Activated T-cell treated with anti-CD3 and anti-CD28 coated beads for 48 hours (primary cell): ENCODE data around the gene TDRD9.
"Not testable (repeated sequence)": the region's sequence is repeated elsewhere in the genome, so short reads cannot be mapped to it uniquely, and the experiment has no call there.

Experiments
- DNase-seq: peaks from one replicate; pipeline ENCODE4 v3.0.0-alpha.2; 2020; ENCODE audit warnings: low read depth

TDRD9 gene

DNA sequence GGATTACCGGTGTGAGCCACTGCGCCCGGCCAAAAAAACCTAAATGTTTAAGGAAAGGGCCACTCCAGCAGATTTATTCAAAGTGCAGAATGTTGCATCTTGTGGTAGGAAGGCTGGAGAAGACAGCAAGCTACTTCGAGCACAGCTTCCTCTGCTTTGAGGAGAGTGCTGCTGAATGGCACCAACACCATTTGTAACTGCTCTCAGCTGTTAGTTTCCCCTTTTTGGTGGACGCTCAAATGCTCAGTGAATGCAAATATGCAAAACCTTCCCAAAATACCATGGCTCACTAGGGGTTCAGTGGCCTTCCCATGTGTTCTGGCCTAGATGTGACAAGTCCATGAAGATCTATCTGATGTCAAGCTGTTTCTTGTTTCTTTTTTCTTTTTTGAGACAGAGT lies 2.9 kb upstream of the TDRD9 start:
- DNase-seq, result no peak

DNA sequence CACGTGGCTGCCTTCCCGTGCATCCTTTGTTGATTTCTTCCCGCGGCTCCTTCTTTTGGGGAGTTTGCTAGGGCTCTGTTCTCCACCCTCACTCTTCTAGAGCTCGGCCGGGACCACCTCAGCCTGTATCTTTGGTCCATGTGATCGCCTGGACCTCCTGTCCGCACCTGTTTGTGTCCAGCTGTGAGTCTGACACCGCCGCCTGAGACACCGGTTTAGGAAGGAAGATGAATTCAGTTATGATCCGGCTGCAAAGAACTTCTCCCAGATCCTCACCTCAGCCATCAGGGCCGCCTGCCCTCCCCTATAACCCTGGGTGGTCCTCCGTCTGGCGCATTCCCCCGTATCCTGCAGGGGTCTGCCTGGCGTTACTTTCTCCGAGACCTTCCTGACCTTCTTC lies 690 bp upstream of the TDRD9 start:
- no peak for DNase-seq

DNA sequence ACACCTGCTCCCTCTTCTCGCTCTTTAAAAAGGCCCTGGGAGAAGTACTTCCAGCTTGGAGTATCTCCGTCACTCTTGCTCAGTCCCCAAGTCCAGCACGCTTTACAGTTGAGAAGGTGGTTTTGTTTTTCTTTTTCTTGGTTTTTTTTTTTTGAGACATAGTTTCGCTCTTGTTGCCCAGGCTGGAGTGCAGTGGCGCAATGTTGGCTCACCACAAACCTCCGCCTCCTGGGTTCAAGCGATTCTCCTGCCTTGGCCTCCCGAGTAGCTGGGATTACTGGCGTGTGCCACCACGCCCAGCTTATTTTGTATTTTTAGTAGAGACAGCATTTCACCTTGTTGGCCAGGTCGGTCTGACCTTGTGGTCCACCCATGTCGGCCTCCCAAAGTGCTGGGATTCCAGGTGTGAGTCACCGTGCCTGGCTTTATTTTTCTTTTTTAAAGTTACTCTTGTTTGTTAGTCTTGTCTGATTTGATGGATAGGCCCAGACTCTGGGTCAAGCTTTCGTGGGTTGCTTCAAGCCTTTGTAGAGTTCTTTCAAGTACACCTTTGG lies 1.9 kb downstream of the TDRD9 start:
- no peak for DNase-seq

DNA sequence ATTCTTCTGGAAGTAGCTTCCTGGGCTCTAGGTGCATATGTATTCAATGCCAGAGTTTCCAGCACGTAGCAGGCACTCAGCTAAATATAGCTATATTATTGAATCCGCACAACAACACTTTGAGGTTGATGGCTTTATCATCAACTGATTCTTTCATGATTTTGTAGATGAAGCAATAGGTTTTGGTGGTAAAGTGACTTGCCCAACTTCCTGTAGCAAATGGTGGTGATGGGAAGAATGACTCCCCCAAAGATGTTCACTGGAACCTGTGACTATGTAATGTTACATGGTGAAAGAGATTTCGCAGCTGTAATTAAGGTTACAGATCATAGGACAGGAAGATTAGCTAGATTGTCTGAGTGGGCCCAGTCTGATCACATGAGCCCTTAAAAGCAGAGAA lies 3.2 kb downstream of the TDRD9 start:
- DNase-seq, result no peak

DNA sequence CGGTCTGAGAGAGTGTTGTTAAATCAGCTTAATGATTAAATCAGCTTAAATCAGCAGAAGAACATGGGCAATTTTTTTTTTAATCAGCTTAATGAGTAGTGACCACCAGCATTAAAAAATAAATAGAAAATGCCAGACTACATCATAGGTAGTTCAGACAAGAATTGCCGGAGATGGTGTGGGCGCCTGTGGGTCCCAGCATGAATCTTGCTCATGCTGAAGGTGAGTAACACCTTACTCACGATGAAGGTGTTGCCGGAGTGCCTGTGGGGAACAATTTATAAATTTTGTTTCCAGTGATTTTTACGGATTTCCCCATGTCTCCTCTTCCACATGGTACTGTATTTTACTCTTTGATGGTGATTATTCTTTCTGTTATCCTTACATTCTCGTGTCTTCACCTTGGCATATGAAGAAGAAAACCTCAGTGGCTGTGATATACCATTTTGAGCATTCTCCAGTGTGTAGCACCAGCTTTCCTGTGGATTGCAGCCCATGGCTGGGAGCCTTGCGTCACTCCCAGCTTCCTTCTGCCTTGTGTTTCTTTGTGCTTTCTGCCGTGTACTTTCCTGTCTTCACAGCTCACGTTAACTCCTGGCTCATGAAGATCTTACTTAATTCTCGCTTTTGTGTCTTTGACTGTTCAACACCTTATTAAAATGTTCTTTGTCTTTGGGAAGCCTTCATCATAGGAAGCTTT lies 4.7 kb downstream of the TDRD9 start:
- DNase-seq, result no peak

DNA sequence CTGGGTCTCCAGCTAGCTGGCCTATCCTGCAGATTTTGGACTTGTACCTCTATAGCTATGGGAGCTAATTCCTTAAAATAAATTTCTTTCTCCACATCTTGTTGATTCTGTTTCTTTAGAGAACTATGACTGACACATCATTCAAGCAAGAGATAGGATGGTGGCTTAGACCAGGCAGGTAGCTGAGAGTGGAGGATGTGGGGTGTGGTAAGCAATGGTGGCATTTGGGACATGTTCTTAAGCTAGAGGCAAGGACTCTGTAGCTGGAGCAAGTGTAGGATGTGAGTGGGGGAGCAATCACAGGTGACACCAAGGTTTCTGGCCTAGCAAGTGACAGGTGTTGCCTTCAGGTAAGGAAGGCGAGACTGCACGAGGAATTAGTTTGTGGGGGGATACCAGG lies 6.8 kb downstream of the TDRD9 start:
- DNase-seq, result no peak

DNA sequence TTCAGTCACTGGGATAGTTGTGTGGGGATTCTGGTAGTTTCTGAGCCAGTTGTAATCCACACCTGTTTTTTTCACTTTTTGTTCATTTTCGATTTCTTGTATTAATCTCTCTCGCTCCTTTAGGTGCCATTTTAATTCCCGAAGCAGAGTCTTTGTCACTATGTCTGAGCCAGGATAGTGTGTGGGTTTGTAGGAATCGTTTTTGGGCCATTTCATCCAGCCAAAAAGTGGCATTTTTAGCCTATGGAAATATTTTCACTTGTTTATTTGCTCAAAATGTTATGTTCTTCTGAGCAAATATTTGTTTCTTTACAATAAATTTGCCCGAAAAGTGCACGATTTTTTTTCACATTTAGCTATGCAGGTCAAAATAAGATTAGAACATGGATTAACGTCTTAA lies 13.2 kb downstream of the TDRD9 start:
- no peak for DNase-seq

DNA sequence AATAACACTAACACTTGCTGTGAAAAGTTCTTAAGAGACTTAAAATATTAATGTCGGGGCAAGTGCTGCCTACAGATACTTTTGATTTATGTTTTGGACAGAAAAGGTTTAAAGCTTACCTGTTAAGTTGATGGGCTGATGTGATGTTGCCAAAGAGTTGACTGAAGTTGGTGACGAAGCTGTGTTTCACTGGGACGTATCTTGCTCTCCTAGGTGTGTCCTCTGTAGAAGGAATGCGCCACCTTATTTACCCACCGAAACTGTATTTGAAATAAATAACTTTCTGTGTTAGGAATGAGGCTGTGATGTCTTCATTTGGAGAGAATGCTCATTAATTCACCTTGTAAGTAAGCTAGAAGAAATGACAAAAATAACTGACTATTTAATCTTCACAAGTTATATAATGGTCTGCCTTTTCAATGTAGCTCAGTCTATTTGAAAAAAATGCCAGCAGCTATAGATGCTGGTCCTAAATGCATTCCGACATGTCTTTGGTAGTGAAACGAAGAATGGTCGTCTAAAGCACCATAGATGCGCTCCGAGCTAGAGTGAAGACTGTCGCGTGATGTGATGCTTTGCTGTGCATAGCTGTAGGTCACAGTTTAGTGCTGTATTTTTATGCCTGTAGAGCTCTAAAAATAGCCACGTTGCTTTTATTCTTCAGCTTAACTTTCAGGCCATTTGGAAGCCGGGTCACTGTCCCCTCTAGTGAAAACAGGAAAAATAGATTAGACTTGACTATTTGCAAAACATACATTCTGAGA lies 13.9 kb downstream of the TDRD9 start, which contains the start of gene RD3L:
Gene RD3L (minus strand): TSS at position 557 of the 764 bp plus-strand sequence. CDS start 834 bp downstream, outside the sequence.
- DNase-seq, result no peak

DNA sequence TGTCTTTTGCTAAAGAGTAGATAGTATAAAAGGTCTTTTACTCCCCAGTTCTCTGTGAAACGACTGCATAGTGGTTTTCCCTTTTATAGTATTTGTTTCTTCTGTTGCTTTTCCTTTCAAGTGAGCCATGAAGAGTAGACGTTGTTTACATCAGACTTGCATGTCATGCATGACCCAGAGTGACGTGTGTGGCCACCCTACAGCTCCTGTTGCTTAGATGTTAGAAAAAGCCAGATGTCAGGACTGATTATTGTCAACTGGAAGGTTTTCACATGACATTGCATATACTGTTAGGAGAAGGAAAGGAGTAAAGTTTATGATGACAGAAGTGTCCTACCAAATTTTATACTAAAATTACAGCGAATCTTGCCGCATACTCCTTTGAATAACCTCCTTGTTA lies 15.4 kb downstream of the TDRD9 start:
- no peak for DNase-seq

DNA sequence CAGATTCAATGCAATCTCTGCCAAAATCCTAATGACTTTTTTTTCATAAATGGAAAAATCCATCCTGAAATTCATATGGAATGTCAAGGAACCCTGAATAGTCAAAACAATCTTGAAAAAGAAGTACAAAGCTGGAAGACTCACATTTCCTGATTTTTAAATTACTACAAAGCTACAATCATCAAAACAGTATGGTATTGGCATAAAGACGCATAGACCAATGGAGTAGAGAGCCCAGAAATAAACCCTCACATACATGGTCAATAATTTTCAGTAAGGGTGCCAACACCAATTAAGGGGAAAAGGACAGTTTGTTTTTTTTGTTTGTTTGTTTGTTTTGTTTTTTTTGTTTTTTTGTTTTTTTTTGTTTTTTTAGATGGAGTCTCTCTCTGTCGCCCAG lies 18.7 kb downstream of the TDRD9 start:
- no peak for DNase-seq

DNA sequence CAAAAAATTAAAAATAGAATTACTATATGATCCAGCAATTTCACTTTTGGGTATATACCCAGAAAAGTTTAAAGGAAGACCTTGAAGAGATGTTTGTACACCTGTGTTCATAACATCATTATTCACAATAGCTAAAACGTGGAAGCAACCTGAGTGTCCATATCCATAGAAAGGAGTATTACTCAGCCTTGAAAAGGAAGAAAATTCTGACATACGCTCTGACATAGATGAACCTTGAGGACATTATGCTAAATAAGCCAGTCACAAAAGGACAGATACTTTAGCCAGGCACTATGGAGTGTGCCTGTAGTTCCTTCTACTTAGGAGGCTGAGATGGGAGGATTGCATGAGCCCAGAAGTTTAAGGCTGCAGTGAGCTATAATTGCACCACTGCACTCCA lies 20.2 kb downstream of the TDRD9 start:
- no peak for DNase-seq

DNA sequence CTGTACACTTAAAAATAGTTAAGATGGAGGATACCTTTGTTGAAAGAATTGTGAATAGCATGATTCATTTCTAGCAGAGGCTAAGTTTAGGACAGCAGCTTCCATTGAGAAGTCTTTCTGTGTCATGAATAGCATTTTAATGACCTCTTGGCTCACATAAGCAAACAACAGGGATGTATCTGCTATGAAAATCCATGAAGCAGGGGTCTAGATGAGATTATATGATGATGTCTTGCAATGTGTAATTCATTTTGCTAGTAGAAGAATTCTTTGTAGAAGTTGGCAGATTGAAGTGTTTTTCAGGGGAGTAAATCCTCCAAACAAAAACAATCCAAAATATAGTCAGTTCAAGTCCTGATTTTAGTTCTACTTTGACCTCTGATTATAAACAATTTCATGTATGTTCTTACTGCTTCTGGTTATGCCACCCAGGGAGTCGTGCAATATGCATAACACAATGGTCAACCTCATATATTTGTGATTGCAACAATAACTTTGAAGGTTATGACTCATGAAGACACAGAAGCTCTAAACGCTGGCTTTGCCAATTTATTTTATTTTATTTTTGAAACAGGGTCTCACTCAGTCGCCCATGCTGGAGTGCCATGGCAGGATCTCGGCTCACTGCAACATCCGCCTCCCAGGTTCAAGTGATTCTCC lies 21.0 kb downstream of the TDRD9 start:
- DNase-seq, result no peak

DNA sequence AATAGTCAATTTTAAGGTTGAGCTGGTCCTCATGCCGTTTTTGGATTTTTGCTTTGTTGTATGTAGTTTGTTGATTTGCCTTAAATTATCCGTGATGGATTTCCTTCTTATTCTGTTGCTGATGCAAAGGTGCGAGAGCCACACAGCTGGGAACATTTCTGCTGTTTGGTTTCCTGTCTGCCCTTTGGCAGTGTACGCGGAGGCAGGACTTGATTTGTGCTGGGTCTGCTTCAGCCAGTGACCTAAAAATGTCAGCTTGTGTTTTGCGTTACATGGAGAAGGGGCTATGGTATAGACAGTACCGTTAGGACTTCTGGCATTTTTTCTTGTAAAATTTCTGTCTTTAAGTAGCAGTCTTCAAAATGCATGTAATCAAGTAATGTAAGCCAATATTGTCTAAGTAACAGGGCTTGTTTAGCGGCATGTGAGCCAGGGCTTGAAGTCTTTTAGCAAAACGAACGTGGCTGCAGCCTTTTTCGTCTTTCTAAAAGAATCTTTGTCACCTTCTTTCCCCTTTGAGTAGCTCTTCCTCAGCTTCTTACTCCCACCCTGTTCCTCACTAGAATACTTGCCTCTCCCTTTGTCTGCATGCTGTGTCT lies 32.3 kb downstream of the TDRD9 start:
- DNase-seq, result no peak

DNA sequence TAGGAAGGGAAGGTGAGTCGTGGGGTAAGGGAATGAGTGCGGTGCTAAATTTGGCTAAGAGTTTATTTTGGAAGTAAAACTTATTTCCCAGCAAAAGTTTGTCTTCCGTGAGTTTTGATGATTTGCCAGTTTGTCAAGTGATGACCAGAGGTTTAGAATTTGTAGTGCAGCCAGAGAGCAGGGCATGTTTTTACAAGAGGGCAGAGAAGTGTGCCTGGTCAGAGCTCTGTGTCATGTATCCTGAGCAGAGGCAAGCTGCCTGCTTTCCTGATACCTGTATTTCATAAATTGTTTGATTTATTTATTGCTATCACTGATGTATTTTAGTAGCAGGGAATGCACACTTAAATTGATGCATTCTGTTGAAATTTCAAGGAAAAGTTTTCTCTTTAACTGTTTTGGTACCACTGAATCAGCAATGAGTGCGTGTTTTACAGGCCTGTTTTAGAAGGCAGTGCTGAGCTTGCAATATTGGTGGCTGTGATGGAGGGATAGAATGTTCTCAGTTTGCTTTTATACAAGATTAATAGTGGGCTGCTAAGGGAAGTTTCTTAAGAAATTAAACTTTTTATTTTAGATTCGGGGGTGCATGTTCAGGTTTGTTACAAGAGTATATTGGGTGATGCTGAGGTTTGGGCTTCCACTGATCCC lies 33.8 kb downstream of the TDRD9 start:
- no peak for DNase-seq

DNA sequence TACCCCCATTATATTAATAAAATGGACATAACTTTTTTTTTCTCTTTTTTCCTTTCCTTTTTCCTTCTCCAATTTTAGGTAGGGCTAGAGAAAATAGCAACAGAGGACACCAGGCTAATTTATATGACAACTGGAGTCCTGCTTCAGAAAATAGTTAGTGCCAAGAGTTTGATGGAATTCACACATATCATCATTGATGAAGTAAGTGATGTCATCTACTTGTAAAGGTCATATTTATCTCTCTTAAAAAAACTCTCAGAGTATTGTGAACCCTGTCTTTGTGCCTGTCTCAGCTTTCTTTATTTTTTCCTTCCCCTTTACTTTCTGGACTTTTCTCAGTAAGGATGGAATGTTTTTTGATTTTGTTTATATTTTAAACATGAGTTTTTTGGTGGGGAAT lies 38.4 kb downstream of the TDRD9 start:
- DNase-seq, result no peak

DNA sequence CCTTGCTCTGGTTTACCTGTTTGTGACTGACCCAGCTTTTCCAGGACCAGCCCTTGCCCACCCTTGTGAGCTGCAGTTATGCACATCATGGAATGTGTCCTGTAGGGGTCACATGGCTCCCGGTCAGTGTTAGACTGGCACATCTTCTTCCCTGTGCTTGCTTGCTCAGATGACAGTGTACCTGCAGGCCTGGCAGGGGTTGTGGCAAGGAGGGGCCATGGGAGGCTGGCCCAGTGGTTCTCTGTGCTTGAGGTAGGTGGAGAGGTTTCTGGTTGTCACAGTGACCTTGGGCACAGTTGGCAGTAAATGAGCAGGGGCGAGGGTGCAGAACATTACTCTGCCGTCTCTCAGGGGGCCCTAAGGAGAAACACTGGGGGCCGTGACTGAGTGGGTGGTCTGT lies 41.7 kb downstream of the TDRD9 start:
- no peak for DNase-seq

DNA sequence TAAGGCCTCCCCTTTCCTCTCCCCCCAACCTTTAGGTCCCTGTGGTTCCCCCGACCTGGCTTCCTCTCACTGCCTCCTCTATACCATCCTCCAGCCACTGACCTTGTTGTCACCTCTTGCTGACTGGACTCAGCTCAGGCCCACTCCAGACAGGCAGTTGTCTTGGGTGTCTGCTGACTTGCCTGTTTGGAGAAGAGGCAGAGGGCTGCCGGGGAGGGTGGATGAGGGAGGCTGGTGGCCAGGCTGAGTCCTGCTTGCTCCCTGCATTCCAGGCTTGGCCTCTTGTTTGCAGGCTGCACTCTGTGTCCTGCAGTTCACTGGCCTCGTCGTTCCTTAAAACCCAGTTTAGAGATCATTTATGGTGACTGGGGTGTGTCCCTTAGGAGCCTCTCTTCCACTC lies 45.1 kb downstream of the TDRD9 start:
- no peak for DNase-seq

DNA sequence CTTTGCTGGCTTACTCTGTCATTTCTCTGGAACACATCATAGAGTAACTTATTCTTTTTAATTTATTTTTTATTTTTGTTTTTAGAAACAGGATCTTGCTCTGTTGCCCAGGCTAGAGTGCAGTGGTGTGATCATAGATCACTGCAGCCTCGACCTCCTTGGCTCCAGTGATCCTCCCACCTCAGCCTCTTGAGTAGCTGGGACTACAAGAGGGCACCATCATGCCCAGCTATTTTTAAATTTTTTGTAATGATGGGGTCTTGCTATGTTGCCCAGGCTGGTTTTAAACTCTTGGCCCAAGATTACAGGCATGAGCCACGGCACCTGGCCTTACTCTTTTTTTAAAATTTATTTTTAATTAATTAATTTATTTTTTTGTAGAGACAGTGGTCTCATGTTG lies 46.3 kb downstream of the TDRD9 start:
- DNase-seq, result no peak

DNA sequence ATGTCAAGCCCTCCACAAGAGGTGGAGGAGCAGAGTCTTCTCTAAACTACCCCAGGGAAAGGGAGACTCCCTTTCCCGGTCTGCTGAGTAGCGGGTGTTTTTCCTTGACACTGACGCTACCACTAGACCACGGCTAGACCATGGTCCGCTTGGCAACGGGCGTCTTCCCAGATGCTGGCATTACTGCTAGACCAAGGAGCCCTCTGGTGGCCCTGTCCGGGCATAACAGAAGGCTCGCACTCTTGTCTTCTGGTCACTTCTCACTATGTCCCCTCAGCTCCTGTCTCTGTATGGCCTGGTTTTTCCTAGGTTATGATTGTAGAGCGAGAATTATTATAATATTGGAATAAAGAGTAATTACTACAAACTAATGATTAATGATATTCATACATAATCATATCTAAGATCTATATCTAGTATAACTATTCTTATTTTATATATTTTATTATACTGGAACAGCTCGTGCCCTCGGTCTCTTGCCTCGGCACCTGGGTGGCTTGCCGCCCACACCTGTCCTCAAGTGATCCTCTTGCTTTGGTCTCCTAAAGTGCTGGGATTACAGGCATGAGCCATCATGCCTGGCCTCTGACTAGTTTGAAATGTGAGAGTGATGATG lies 52.5 kb downstream of the TDRD9 start:
- DNase-seq, result not testable (repeated sequence)

DNA sequence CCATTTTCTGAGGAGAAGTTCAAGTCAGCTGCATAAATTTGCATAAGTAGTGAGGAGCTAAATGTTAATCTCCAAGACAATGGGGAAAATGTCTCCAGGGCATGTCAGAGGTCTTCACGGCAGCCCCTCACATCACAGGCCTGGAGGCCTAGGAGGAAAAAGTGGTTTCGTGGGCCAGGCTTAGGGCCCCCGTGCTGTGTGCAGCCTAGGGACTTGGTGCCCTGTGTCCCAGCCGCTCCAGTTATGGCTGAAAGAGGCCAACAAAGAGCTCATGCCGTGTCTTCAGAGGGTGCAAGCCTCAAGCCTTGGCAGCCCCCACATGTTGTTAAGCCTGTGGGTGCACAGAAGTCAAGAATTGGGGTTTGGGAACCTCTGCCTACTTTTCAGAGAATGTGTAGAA lies 55.9 kb downstream of the TDRD9 start:
- no peak for DNase-seq

DNA sequence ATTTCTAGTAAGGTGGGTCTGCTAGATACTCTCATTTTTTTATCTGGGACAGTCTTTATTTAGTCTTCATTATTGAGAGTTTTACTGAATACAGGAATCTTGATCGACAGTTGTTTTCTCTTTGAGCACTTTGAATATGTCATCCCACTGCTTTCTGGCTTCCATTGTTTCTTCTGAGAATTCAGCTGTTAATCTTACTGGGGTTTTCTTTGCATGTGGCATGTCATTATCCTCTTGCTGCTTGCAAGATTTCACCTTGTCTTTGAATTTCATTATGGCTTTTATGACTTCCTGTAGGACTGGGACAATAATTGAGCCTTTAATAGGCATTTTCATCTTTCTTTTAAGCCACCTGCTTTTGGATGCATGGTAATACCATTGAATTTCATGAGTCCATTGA lies 60.8 kb downstream of the TDRD9 start:
- DNase-seq, result no peak

DNA sequence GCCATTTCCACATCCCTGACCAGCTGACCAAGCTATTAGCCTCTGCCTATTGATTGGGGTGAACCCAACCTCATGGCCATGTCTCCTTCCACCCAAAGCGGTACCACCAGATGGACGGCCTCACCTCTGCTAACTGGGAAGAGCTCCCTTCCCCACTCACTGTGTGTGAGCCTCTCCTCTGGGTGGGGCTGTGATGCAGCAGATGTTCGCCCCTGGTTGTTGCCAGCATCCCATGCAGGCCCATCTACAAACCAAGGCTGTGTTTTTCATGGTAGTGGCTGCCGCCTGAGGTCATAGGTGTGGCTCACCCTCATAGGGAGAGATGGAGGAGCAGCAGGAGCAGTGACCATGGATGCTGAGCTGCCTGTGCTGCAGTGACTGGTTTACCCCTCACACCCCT lies 61.7 kb downstream of the TDRD9 start:
- DNase-seq, result no peak
